ENCODE results near the gene MAML2.

MAML2 gene

GRCh38 chr11:96016978-96017502 lies 326.0 kb downstream of the MAML2 start:
- DNase-seq (ENCODE audit: low read depth in 2 of 3, low spot score in 1 of 3) = no peak

GRCh38 chr11:96015906-96016565 lies 327.0 kb downstream of the MAML2 start:
- DNase-seq (ENCODE audit: low read depth in 2 of 3, low spot score in 1 of 3) = peak in 1 of 3 donors; percentile 20

GRCh38 chr11:96014217-96014616 lies 328.8 kb downstream of the MAML2 start:
- DNase-seq (ENCODE audit: low read depth in 2 of 3, low spot score in 1 of 3) = peak in 2 of 3 donors; percentile 35 to 44

GRCh38 chr11:96013461-96014213 lies 329.4 kb downstream of the MAML2 start:
- peak in 1 of 3 donors; percentile 4 for DNase-seq (ENCODE audit: low read depth in 2 of 3, low spot score in 1 of 3)

- peak in 2 of 3 donors; percentile 3 to 37 for DNase-seq (ENCODE audit: low read depth in 2 of 3, low spot score in 1 of 3)
Measured at GRCh38 chr11:96012086-96012824, 330.7 kb downstream of the MAML2 start.

- no peak for DNase-seq (ENCODE audit: low read depth in 2 of 3, low spot score in 1 of 3)
Measured at GRCh38 chr11:96010683-96011082, 332.3 kb downstream of the MAML2 start.

GRCh38 chr11:96008161-96008720 lies 334.8 kb downstream of the MAML2 start:
- no peak for DNase-seq (ENCODE audit: low read depth in 2 of 3, low spot score in 1 of 3)

- DNase-seq (ENCODE audit: low read depth in 2 of 3, low spot score in 1 of 3) = no peak
Measured at GRCh38 chr11:96006037-96006436, 337.0 kb downstream of the MAML2 start.

- DNase-seq (ENCODE audit: low read depth in 2 of 3, low spot score in 1 of 3) = no peak
Measured at GRCh38 chr11:96004862-96005261, 338.1 kb downstream of the MAML2 start.

GRCh38 chr11:96002754-96003290 lies 340.2 kb downstream of the MAML2 start:
- no peak for DNase-seq (ENCODE audit: low read depth in 2 of 3, low spot score in 1 of 3)

GRCh38 chr11:96002339-96002738 lies 340.7 kb downstream of the MAML2 start:
- DNase-seq (ENCODE audit: low read depth in 2 of 3, low spot score in 1 of 3) = no peak

GRCh38 chr11:96001037-96001436 lies 342.0 kb downstream of the MAML2 start:
- no peak for DNase-seq (ENCODE audit: low read depth in 2 of 3, low spot score in 1 of 3)

- DNase-seq (ENCODE audit: low read depth in 2 of 3, low spot score in 1 of 3) = no peak
Measured at GRCh38 chr11:95999711-96000406, 343.1 kb downstream of the MAML2 start.

- DNase-seq (ENCODE audit: low read depth in 2 of 3, low spot score in 1 of 3) = no peak
Measured at GRCh38 chr11:95996621-95997235, 346.3 kb downstream of the MAML2 start.

- no peak for DNase-seq (ENCODE audit: low read depth in 2 of 3, low spot score in 1 of 3)
Measured at GRCh38 chr11:95994329-95994728, 348.7 kb downstream of the MAML2 start.

GRCh38 chr11:95993438-95994298 lies 349.3 kb downstream of the MAML2 start:
- DNase-seq (ENCODE audit: low read depth in 2 of 3, low spot score in 1 of 3) = no peak

GRCh38 chr11:95991545-95991944 lies 351.4 kb downstream of the MAML2 start:
- no peak for DNase-seq (ENCODE audit: low read depth in 2 of 3, low spot score in 1 of 3)

GRCh38 chr11:95991101-95991500 lies 351.9 kb downstream of the MAML2 start:
- no peak for DNase-seq (ENCODE audit: low read depth in 2 of 3, low spot score in 1 of 3)

- no peak for DNase-seq (ENCODE audit: low read depth in 2 of 3, low spot score in 1 of 3)
Measured at GRCh38 chr11:95989780-95990179, 353.2 kb downstream of the MAML2 start.
